GM13976 (cell line): ENCODE data around the gene FIP1L1.

Source experiments
- DNase-seq: peaks from one replicate; pipeline ENCODE4 v3.0.0; 2012; ENCODE audit warnings: low spot score
- in situ Hi-C: fragments of 300-500 bp; cut with MboI; formaldehyde crosslinking; loops from one replicate; pipeline ENCODE4 v1.12.0; 2022; ENCODE audit warnings: low sequenced_read_pairs, mixed read lengths, inconsistent platforms; ENCODE audit not compliant: unreplicated experiment
- TF ChIP-seq, protein P1 (sequence below): IDR thresholded peaks from 2 replicates; pipeline ENCODE4 v1.5.1; 2012; ENCODE audit warnings: borderline replicate concordance, mild to moderate bottlenecking; ENCODE audit not compliant: insufficient read depth; ENCODE audit errors: extremely low read depth, missing control alignments, control extremely low read depth

Gene FIP1L1

DNA sequence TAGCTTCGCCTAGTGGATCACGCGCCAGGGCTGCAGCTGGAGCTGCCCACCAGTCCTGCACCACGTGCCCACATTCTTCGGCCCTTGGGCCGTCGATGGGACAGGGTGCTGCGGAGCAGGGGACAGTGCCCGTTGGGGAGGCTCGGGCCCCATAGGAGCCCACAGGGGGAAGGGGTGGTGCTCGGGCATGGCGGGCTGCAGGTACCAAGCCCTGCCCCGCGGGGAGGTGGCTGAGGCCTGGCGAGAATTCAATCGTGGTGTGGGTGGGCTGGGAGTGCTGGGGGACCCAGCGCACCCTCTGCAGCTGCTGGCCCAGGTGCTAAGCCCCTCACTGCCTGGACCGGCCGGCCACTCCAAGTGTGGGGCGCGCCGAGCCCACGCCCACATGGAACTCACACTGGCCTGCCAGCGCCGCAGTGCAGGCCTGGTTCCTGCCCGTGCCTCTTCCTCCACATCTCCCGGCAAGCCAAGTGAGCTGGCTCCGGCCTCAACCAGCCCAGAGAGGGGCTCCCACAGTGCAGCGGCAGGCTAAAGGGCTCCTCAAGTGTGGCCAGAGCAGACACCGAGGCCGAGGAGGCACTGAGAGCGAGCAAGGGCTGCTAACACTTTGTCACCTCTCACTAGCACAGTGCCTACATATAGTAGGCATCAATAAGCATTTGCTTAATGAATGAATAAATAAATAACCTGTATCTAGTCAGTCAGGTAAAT, 23.3 kb upstream of the FIP1L1 start:
- TF ChIP-seq, protein P1, sequence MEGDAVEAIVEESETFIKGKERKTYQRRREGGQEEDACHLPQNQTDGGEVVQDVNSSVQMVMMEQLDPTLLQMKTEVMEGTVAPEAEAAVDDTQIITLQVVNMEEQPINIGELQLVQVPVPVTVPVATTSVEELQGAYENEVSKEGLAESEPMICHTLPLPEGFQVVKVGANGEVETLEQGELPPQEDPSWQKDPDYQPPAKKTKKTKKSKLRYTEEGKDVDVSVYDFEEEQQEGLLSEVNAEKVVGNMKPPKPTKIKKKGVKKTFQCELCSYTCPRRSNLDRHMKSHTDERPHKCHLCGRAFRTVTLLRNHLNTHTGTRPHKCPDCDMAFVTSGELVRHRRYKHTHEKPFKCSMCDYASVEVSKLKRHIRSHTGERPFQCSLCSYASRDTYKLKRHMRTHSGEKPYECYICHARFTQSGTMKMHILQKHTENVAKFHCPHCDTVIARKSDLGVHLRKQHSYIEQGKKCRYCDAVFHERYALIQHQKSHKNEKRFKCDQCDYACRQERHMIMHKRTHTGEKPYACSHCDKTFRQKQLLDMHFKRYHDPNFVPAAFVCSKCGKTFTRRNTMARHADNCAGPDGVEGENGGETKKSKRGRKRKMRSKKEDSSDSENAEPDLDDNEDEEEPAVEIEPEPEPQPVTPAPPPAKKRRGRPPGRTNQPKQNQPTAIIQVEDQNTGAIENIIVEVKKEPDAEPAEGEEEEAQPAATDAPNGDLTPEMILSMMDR, result no peak
- in situ Hi-C loops, result no loop called here
- DNase-seq, result no peak

DNA sequence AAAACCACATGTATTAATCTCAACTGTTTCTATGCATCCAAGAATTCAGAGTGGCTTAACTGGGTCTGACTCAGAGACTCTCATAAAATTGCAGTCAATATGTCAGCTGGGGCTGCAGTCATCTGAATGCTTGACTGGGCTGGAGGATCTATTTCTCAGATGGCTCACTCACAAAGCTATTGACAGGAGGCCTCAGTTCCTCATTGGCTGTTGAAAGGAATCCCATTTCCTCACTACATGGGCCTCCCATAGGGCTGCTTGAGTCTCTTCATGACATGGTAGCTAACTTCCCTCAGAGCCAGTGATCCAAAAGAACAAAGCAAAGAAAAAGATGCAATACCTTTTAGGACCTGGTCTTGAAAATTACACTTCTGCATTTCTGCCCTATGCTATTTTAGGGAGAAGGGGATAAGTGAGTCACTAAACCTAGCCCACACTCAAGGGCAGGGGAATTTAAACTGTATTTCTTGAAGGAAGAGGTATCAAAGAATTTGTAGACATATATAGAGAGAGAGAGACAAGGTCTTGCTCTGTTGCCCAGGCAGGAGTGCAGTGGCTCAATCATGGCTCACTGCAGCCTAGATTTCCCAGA, 21.4 kb upstream of the FIP1L1 start:
- TF ChIP-seq, protein P1, result no peak
- in situ Hi-C loops, result no loop called here
- no peak for DNase-seq

DNA sequence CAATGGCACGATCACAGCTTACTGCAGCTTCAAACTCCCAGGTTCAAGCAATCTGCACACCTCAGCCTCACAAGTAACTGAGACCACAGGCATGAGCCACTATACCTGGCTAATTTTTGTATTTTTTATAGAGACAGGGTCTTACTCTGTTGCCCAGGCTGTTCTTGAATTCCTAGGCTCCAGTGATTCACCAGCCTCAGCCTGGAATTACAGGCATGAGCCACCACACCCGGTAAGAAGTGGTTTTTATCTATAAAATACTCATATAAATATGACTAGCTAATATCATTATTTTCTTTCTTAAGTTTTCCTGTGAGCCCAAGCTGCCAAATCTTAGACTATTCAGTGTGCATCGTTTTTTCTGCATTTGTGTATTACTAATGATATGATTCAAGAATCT, 16.0 kb upstream of the FIP1L1 start:
- TF ChIP-seq, protein P1, result no peak
- DNase-seq, result no peak
- in situ Hi-C loops, result no loop called here

DNA sequence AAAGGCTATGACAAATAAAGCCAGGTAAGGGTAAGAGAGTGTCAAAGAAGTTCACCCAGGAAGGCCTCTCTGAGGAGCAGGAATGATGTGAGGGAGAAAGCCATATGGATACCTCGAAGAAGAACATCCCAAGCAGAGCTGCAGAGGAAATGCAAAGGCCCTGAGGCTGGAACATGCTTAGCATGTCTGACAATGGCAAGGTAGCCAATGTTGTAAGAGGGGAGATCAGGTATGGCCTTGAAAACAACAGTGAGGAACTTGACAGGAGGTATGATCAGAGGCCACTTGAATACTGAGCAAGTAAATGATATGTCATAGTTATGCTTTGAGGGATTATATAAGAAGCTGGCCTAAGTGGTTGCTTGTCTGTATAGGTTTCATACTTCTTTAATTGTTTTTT, 15.3 kb upstream of the FIP1L1 start:
- no peak for DNase-seq
- in situ Hi-C loops, result no loop called here
- TF ChIP-seq, protein P1, result no peak

DNA sequence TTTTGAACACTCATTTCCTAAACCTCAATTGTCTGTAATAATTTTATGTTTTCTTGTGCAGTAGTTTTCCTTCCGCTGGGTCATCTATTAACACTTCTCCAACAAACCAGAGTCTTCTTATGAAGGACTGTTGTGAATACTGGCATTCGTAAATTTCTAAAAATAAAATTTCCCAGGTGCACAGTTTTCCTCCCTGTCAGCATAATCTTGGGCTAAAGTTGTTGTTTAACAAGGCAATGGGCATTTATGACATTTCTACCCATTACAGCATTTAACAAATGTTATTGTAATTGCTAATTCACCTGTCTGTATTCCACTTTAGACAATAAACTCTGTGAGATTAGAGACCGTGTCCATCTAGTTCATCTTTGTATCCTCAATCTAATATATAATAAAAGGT, 12.8 kb upstream of the FIP1L1 start:
- TF ChIP-seq, protein P1, result no peak
- DNase-seq, result no peak
- in situ Hi-C loops, result no loop called here

DNA sequence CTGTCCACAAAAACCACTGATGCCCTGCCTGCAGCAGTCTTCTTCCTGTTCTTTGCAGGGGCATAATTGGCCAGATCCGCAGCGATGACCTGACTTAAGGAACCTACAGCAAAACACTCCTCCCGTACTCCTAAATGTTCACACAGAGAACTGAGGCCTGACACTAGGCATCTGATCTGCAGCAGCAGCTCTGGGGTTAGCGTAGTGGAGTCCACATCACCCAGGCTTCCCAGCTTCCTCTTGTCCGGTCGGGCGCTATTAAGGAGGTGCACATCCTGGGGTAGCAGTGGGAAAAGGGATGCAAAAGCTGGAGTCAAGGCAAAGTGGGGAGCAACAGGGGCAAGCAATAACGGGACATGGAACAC, 12.3 kb upstream of the FIP1L1 start:
- TF ChIP-seq, protein P1, result no peak
- in situ Hi-C loops, result no loop called here
- peak; percentile 39 for DNase-seq
